GM18951 (cell line): ENCODE data around the gene DHX57.
"Not testable (repeated sequence)": the region's sequence is repeated elsewhere in the genome, so short reads cannot be mapped to it uniquely, and the experiment has no call there.

ENCODE experiments used
- POLR2A ChIP-seq: IDR thresholded peaks from 4 replicates; pipeline ENCODE4 v1.6.1; 2011; ENCODE audit warnings: mild to moderate bottlenecking; ENCODE audit not compliant: insufficient read length, insufficient read depth; ENCODE audit errors: extremely low read depth
- in situ Hi-C: fragments of 300-500 bp; cut with MboI; formaldehyde crosslinking; loops from one replicate; pipeline ENCODE4 v1.12.0; 2022; ENCODE audit warnings: low sequenced_read_pairs, mixed read lengths, inconsistent platforms; ENCODE audit not compliant: unreplicated experiment

Gene DHX57

GRCh38 chr2:38835990-38836389, 39.7 kb downstream of the DHX57 start:
- in situ Hi-C loops, result no loop called here
- no peak for TF ChIP-seq POLR2A

GRCh38 chr2:38835015-38835601, 40.6 kb downstream of the DHX57 start:
- no peak for TF ChIP-seq POLR2A
- in situ Hi-C loops, result no loop called here

DNA sequence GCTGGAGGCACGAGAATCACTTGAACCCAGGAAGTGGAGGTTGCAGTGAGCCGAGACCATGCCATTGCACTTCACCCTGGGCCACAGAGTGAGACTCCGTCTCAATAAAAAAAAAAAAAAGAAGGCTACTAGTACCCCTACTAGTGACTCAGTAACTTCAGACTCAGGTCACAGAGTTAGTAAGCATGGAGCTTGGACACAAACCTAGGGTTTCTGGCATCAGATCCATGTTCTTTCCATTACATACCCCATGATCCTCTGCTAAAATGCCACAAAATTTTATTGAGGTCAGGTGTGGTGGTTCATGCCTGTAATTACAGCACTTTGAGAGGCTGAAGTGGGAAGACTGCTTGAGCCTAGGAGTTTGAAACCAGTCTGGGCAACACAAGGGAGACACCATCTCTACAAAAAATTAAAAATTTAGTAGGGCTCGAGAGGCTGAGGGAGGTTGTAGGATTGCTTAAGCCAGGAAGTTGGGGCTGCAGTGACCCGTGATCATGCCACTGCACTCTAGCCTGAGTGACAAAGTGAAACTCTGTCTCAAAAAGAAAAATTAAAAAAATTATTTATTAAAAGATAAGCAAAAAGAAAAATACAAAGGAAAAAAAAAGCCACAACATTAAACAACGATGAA, 45.1 kb downstream of the DHX57 start:
- in situ Hi-C loops, result no loop called here
- no peak for TF ChIP-seq POLR2A

DNA sequence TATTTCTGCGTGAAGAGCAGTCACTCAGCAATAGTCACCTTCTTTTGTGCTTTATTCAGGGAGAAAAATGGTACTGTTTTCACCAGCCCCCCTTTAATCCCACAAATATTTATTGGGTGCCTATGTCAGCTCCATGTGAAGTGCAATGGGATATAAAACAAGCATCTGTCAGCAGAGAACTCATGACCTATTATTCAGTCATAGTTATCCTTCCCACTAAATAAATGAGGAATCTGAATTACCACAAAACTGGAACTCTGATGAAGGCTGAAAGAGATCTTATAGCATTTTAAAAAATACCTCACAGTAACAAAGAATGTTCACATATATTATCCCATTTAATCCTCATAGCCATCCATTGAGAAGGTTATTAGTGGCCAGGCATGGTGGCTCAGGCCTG, 45.8 kb downstream of the DHX57 start:
- in situ Hi-C loops, result no loop called here
- TF ChIP-seq POLR2A, result no peak

- in situ Hi-C loops, result no loop called here
- no peak for TF ChIP-seq POLR2A
These were observed 47.3 kb downstream of the DHX57 start for GRCh38 chr2:38828460-38828859.

DNA sequence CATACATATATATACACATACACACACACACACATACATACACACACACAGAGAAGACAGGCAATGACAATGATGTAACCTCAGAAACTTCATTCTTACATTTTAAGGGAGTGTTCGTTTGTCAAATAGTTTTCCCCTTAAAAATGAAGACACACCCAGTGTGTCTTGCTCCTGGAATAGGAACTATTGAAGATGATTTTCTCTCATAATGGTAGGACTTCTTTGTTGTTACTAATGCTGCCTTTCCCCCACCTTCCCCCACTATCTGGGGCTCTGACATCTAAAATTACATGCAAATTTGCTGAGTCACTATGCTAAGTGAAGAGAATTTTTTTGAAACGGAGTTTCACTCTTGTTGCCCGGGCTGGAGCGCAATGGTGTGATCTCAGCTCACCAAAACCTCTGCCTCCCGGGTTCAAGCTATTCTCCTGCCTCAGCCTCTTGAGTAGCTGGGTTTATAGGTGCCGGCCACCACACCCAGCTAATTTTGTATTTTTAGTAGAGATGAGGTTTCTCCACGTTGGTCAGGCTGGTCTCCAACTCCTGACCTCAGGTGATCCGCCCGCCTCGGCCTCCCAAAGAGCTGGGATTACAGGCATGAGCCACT, 48.1 kb downstream of the DHX57 start:
- in situ Hi-C loops, result not testable (repeated sequence)

DNA sequence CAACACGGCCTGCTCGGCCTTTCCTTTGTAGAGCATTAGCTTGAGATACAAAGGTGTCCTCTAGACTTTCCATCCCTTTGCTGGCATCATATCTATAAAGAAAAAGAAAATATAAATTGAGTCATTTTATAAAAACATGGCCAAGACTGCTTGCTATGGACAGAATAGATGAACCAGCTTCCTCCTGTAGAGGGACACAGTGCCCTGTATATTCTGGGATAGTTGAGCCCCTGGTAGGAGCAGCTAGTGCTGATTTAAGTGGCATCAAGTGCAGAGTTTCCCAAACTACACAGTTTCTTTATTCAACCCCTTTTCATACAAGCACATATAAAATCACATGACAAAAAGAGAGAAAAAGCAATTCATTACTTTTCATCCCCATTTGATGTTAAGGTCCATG, 49.8 kb downstream of the DHX57 start:
- no peak for TF ChIP-seq POLR2A
- in situ Hi-C loops, result no loop called here

GRCh38 chr2:38824906-38825305, 50.8 kb downstream of the DHX57 start:
- in situ Hi-C loops, result no loop called here
- TF ChIP-seq POLR2A, result no peak

DNA sequence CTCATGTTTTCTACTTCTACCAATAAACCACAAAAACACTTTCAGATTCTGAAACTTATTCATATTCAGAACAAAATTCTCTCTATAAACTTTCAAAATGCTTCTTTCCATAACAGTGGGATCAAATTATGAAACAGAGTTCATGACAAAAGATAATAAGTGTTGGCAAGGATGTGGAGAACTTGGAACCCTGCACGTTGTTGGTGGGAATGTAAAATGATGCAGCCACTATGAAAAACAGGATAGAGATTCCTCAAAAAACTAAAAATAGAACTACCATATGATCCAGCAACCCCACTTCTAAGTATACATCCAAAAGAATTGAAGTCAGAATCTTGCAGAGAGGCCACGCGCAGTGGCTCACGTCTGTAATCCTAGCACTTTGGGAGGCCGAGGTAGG, 52.3 kb downstream of the DHX57 start:
- TF ChIP-seq POLR2A, result no peak
- in situ Hi-C loops, result no loop called here

DNA sequence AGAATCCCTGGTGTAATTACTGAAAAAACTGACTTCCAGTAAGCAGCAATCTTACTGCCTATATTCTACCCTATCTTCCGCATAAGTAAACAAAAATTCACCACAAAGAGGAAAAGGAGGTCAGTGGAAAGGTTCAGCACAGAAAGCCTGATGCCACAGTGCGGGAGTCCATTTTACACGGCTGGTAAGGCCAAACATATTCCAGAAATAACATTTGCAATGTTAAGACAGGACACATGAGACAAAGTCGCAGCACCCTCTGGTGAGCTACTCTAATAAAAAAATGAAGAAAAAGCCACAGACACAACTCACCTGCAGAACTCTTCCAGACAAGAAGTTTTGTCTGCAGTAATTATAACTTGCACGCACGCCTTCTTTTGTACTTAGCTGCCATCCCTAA, 57.2 kb downstream of the DHX57 start:
- TF ChIP-seq POLR2A, result no peak
- in situ Hi-C loops, result no loop called here

DNA sequence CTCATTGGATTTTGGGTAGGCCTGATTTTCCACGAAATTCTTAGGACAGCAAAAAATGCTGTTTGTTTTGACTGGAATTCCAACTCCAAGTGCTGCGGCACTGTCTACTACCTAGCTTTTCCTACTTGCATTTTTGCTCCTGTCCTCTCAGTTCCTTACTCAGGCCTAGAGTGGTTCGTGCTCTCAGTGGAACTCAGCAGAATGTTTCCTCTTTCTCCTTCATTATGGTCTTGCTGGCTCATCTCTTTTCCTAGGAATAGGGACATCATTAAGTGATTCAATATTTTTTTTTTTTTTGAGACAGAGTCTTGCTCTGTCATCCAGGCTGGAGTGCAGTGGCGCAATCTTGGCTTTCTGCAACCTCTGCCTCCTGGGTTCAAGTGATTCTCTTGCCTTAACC, 59.8 kb downstream of the DHX57 start:
- no peak for TF ChIP-seq POLR2A
- in situ Hi-C loops, result no loop called here

- in situ Hi-C loops, result no loop called here
- TF ChIP-seq POLR2A, result no peak
These were observed 65.2 kb downstream of the DHX57 start for GRCh38 chr2:38810488-38810887.

DNA sequence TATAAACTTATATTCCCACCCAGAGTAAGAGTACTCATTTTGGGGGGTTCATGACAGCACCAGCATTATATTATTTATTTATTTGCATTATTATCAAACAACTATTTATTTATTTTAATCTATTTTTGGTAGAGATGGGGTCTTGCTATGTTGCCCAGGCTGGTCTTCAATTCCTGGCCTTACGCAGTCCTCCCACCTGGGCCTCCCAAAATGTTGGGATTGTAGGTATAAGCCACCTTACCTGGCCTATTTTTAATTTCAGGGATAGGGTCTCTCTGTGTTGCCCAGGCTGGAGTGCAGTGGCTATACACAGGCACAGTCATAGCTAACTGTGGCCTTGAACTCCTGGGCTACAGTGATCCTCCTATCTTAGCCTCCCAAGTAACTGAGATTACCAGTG, 67.1 kb downstream of the DHX57 start:
- in situ Hi-C loops, result no loop called here
- TF ChIP-seq POLR2A, result no peak

- no peak for TF ChIP-seq POLR2A
- in situ Hi-C loops, result no loop called here
These were observed 69.0 kb downstream of the DHX57 start for GRCh38 chr2:38806733-38807059.

DNA sequence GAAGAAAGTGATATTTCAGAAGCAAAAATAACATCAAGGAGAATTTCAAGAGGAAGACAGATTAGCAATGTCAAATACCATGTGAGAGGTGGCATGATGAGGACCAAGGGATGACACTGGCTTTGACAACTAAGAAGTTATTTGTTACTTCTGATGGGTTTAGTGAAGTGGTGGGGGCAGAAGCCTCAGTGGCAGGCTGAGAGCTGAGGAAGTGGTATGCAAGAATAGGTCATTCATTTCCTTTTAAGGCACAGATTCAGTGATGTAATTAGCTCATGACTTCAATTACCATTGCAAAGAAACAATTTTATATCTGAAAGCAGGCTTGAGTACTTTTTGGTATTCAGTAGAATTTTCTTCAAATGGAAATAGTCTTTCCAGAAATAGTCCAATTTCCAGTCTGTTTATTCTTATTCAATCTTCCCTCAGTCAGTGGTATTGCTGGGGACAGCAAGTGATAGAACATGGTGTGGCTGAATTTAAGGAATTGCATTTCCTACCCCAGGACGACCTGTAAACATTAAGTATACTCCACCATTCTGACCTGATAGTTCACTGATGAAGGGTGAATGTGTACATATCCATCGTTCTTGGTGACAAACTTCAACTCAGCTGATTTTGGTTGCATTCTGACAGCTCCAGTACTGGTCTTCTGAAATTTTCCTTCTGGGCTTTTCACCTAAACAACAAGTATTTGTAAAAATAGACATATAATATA, 69.6 kb downstream of the DHX57 start:
- in situ Hi-C loops, result no loop called here
- no peak for TF ChIP-seq POLR2A
